ENCODE data around the gene HSFX4.

The HSFX4 gene

DNA sequence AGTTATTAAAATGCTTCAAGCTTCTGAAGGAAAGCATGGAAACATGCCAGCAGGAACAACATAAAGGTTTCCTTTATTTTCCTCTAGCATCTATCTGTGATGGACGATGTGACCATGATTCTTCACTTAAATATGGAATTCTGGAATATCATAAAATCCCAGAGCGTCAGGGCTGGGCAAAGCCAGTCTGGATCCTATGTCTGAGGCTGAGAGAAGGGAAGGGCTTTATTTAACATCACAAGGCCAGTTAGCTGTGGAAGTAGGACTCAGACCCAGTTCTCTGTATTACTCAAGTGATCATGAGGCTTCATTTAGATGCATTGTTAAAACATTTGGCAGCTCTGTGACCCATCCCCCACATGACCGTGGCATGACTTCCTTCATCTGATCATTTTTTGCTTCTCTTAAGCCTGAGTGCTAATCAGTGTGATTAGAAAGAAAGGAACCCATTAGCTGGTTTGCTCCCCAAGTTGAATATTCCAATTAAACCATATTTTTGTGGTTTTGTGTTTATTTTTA lies 49.8 kb downstream of the HSFX4 start:
- no peak for DNase-seq (ENCODE audit: low read depth)
- TF ChIP-seq, protein P1, sequence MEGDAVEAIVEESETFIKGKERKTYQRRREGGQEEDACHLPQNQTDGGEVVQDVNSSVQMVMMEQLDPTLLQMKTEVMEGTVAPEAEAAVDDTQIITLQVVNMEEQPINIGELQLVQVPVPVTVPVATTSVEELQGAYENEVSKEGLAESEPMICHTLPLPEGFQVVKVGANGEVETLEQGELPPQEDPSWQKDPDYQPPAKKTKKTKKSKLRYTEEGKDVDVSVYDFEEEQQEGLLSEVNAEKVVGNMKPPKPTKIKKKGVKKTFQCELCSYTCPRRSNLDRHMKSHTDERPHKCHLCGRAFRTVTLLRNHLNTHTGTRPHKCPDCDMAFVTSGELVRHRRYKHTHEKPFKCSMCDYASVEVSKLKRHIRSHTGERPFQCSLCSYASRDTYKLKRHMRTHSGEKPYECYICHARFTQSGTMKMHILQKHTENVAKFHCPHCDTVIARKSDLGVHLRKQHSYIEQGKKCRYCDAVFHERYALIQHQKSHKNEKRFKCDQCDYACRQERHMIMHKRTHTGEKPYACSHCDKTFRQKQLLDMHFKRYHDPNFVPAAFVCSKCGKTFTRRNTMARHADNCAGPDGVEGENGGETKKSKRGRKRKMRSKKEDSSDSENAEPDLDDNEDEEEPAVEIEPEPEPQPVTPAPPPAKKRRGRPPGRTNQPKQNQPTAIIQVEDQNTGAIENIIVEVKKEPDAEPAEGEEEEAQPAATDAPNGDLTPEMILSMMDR (IDR thresholded peaks at IDR 0.05; ENCODE audit: control insufficient read depth, insufficient read depth, low read depth, low read length, missing control alignments), result no peak
- no peak overlapping the region for H3K4me3 ChIP-seq (ENCODE audit: control insufficient read depth, low read depth, low read length)

Measured in AG09309 (cell line).